HG02870 (cell line): ENCODE results near the gene HIPK2.

Experiments
- ATAC-seq: cut with Tn5 transposase; IDR thresholded peaks from one replicate; pipeline ENCODE4 v1.9.1; 2021; ENCODE audit warnings: mild to moderate bottlenecking, moderate library complexity; ENCODE audit not compliant: unreplicated experiment

HIPK2 gene

GRCh38 chr7:139718141-139718540 lies 59.7 kb downstream of the HIPK2 start:
- no peak for ATAC-seq

GRCh38 chr7:139716156-139716942 lies 61.4 kb downstream of the HIPK2 start:
- ATAC-seq = no peak

- no peak for ATAC-seq
These were observed 62.5 kb downstream of the HIPK2 start for GRCh38 chr7:139715194-139715815.

- peak; percentile 94 for ATAC-seq
These were observed 63.5 kb downstream of the HIPK2 start for GRCh38 chr7:139714163-139714901.

GRCh38 chr7:139713526-139714162 lies 64.2 kb downstream of the HIPK2 start:
- ATAC-seq = no peak

GRCh38 chr7:139713061-139713460 lies 64.7 kb downstream of the HIPK2 start:
- ATAC-seq = no peak

GRCh38 chr7:139711991-139712743 lies 65.6 kb downstream of the HIPK2 start:
- ATAC-seq = no peak

GRCh38 chr7:139710036-139710435 lies 67.8 kb downstream of the HIPK2 start:
- no peak for ATAC-seq

- ATAC-seq = no peak
These were observed 68.3 kb downstream of the HIPK2 start for GRCh38 chr7:139709485-139709884.

GRCh38 chr7:139708541-139708940 lies 69.3 kb downstream of the HIPK2 start:
- ATAC-seq = peak; percentile 80

GRCh38 chr7:139706837-139707236 lies 71.0 kb downstream of the HIPK2 start:
- ATAC-seq = no peak

- ATAC-seq = no peak
These were observed 73.4 kb downstream of the HIPK2 start for GRCh38 chr7:139704308-139704879.

GRCh38 chr7:139703487-139704307 lies 74.1 kb downstream of the HIPK2 start:
- ATAC-seq = peak; percentile 16

GRCh38 chr7:139702811-139703486 lies 74.8 kb downstream of the HIPK2 start:
- ATAC-seq = peak; percentile 83

- ATAC-seq = peak; percentile 2
These were observed 75.5 kb downstream of the HIPK2 start for GRCh38 chr7:139702313-139702731.

- ATAC-seq = no peak
These were observed 75.9 kb downstream of the HIPK2 start for GRCh38 chr7:139701908-139702307.

- ATAC-seq = no peak
These were observed 77.1 kb downstream of the HIPK2 start for GRCh38 chr7:139700505-139701235.
